HG02571 (cell line): ENCODE data around the gene DGUOK.
A peak's percentile ranks its signal among the peaks of the same experiment; 100 is the strongest.

Experiments
- ATAC-seq: cut with Tn5 transposase; IDR thresholded peaks from one replicate; pipeline ENCODE4 v1.9.1; 2021; ENCODE audit warnings: mild to moderate bottlenecking, moderate library complexity; ENCODE audit not compliant: unreplicated experiment

DGUOK gene

DNA sequence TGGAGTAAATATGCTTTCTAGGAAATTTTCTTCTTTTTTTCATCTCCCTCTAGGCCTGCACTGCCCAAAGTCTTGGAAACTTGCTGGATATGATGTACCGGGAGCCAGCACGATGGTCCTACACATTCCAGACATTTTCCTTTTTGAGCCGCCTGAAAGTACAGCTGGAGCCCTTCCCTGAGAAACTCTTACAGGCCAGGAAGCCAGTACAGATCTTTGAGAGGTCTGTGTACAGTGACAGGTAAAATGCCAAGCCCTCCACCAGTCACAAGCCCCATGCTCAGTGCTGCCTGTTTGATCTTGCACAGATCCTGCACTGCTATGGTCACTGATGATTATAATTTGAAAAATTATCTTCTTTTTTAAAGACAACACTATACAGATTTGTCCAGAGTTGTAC is 20.0 kb downstream of the DGUOK start:
- ATAC-seq = no peak

DNA sequence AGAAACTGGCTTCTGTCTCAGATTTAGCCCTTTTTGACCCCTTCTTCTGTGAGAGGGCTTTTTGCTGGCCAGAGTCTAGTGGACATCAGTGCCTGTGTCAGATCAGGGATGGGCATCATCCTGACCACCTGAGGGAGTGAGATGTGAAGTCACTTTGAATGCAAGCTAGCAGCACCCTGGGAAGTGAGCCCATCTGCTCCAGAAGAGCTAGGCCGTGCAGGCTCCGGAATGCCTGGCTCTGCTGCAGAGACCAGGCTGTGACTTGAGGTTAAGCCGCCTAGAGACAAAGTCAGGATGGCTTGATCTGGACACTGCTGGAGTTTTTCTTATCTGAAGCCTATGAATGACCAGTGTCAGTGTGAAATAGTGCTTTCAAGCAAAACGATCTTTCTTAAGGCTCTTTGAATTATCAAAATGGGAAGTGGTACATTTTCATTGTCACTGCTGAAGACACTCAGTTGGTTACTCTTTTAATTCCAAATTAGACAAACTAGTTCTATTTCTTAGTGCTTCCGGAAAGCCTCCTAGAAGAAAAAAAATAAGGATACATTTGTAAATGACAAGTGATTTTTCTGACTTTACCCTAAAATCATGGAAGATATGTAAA is 20.8 kb downstream of the DGUOK start:
- no peak for ATAC-seq

DNA sequence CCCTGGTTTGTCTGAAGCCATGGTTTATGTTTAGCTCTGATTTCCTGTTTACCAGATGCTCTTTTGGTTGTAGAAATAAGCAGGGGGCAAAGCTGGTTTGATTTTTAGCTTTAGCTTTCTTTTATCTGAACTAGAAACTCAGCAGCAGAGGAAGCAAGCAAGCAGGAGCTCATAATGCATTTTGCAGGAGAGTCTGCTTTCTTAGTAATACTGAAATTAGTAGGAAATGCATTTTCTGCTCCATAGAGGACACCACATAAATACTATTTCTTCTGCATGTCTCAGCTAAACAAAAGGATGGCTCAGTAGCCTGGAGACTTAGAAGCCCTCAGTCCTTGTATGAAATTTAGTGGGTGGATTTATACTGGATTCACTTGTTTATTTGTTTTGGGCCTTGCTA is 23.1 kb downstream of the DGUOK start:
- ATAC-seq = no peak

- ATAC-seq = no peak
Measured at GRCh38 chr2:73952499-73953446, 26.1 kb downstream of the DGUOK start.

DNA sequence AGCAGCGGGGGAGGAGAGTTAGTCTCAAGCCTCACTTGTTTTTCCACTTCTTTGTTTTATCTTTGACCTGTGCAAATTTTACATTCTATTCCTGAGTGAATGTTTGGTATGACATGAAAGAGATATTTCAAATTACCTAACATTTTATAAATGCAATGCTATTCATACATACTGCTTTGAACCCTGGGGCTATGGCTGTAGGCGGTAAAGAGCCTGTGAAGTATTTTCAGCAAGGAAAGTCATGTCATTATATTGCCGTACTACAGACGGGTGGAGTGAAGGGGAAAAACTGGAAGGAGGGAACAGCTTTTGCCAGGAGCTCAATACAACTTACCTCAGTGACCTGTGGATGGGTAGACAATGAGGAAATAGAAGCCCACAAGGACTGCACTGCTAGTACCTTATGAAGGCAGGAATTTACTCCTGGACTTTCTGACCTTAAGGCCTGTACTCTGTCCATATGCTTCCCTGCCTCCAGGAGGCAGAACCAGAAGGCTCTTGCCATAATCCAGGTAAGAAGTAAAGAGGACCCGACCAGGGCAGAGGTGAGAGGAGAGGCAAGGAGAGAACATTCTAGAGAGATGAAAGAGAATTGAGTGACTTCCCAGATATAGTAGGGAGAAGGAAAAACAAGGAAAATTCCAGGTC is 29.7 kb downstream of the DGUOK start:
- ATAC-seq = no peak

GRCh38 chr2:73961274-73961673 is 34.6 kb downstream of the DGUOK start:
- ATAC-seq = no peak

DNA sequence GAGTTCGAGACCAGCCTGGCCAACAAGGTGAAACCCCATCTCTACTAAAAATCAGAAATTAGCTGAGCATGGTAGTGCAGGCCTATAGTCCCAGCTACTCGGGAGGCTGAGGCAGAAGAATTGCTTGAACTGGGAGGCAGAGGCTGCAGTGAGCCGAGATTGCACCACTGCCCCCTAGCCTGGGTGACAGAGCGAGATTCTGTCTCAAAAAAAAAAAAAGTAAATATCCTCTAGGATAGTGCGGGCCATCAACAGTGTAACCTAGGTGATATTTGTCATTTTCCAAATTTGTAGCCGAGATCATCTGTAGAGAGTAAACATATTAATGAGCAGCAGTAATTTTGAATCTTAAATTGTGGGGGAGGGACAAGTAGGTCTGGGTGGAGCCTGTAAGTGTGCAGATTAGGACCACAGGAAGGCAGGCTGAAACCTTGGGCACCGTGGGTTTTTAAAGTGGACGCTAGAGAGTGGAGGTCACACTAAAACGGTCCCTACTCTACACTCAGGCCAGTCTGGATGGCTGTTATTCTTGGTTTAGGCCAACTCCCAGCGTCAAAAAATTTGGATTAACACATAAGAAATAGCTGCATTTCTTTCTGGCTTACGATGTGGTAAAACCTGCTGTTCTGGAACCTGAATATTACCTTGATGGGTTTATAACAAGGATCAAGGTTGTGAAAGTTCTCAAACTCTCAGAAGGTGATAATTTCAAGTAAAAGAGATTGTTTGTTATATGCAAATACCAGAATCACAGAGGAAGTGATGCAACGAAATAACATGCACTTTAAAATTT is 35.3 kb downstream of the DGUOK start:
- ATAC-seq = no peak

DNA sequence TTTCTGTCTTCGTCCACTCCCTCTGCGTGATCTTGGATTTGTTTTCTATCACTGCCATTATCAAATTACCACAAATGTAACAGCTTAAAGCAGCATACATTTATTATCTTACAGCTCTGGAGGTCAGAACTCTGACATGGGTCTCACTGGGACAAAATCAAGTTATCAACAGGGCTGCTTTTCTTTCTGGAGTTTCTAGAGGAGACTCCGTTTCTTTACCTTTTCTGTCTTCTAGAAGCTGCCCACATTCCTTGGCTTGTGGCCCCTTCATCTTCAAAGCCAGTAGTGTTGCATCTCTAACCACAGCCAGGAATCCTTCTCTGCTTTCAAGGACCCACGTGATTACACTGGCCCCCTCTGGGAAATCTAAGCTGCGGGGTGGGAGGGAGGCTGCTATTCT is 36.1 kb downstream of the DGUOK start:
- ATAC-seq = no peak

DNA sequence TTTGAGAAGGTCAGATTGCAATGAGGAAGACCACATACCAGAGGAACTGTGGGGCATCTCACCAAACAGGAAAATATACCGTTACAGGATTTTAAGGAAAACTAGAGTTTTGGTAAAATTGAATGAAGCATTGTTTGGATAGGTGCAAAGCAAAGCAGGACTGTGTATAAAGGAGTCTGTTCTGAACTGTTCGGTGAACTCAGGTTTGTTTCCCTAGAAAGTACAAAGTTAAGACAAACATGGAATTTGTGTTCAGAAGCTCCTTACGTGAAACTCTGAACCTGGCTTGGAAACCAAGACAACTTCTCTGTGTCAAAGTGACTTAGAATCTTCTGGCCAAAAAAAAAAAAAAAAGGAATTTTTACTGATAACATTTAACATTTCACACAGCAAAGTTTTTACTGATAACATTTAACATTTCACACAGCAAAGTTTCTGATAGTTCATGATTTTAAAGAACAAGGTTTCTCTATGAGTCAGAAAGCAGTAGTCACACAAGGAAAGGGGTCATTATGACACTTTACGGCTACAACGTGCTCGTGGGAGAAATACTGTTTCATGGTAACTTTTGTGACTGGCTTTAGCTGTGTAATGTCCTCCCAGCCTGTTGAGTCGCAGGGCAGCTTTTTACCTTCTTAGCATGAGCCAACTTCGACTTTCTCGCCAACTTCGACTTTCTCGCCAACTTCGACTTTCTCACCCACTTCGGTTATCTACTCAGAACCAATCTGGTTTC is 36.9 kb downstream of the DGUOK start:
- ATAC-seq = peak; percentile 83

DNA sequence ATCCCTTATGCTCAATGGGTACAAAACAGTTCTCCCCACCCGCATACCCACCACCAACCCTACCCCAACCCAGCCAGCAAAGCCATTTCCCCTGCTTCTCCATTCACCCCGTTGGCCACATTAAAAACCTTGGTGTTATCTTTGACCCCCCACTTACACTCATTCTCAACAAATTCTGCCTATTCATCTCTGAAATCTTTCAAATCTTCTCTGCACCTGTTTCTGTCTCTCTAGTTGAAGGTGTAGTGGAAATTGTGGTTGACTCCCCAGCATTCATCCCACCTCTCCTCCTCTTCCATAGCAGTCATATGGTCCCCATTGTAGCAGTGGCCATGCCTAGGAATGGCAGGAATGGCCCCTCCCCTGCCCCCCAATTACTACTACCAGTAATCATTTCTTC is 37.5 kb downstream of the DGUOK start:
- no peak for ATAC-seq

DNA sequence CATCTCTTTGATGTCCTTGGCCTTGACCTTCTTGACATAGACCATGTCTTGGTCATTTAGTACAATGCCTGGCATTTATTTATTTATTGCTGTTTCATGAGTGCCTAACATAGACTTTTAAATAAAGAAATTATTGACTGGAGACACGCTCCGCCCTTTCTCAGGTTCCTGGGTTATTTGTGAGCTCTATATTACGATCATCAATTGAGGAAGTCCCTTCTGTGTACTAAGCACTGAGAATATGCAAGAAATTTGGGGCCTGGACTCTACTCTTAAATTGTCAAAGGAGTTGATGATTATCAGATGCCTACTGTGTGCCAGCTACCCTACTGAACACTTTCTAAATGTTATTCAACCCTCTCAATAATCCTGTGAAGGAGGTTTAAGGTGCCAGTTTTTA is 38.4 kb downstream of the DGUOK start:
- ATAC-seq = no peak

- ATAC-seq = no peak
Measured at GRCh38 chr2:73968357-73968937, 41.8 kb downstream of the DGUOK start.

DNA sequence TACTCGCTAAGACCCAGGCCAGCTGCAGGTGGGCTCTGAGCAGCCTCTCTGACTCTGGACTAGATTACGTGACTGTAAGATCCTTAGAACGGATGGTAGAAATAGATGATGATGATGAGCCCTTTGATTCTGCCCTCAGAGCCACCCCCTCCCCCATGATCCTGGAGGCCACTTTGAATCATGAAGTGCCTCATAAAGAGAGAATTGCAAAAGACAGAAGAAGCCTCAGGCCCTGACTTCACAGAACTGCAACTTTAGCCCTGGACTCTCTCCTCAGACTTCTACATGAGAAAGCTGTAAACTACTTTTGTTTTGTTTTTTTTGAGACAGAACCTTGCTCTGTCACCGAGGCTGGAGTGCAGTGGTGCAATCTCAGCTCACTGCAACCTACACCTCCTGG is 42.7 kb downstream of the DGUOK start:
- ATAC-seq = no peak

- ATAC-seq = no peak
Measured at GRCh38 chr2:73970141-73970803, 43.6 kb downstream of the DGUOK start.

- peak; percentile 74 for ATAC-seq
Measured at GRCh38 chr2:73970850-73971471, 44.3 kb downstream of the DGUOK start.

DNA sequence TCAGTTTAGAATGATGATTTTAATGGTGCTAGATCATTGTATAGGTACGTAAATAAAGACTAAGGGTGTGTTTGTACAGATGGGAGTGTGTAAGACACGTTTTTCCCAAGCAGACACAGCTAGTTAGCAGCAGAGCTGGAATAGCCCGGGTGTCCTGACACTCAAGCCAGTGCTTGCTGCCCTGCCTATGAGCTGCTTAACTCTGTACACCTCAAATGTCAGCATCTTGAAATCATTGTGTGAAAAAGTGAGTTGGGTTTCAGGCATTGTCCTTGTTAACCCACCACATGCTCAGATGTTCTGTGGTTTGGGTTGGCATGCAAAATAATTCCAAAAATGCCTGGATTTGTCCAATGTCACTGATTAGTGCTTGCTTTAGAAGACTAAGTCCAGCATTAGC is 45.0 kb downstream of the DGUOK start:
- ATAC-seq = no peak

DNA sequence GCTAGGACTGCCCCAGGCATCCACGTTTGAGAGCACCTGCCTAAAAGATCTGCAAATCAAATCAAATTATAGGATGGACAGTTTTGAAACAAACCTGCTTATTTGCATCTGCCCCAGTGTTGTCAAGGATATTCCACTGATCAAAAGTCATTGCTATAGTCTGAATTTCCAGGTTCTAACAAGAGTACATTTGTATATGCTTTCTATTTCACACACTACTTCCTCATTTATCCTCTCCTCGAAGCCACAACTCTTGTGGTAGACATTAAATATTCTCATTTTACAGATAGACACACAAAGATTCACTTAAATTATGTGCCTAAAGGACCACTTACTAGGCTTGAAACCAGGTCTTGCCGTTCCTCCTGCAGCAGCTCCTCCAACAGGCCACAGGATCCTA is 46.2 kb downstream of the DGUOK start:
- no peak for ATAC-seq

DNA sequence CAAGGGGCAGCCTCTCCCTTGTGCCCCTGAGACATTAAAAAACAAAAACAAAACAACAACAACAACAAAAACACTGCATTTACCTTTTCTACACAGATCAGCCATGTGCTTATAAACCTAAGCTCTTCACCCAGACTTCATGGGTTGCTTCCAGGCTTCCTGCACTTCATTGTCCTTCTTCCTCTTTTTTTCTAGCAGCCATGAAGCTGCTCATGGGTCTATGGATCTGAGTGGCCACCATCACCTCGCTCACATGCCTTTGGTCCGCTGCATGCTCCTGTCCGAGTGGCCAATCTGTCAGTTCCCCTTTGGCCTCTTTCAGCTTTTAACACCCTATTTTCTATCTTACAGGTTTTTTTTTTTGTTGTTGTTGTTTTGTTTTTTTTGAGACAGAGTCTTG is 49.1 kb downstream of the DGUOK start:
- no peak for ATAC-seq

DNA sequence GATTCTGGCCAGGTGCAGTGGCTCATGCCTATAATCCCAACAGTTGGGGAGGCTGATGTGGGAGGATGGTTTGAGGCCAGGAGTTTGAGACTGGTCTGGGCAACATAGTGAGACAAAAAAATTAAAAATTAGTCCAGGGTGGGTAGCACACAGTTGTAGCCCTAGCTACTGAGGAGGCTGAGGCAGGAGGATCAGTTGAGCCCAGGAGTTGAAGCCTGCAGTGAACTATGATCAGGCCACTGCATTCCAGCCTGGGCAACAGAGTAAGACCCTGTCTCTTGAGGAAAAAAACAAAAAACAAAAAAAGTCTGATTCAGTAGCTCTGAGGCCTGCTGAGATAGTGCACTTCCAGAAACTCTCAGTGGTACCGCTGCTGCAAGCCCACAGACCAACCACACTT is 50.1 kb downstream of the DGUOK start:
- ATAC-seq = no peak
